HG02798 (cell line): ENCODE data around the gene SLCO2A1.
"Not testable (repeated sequence)": the region's sequence is repeated elsewhere in the genome, so short reads cannot be mapped to it uniquely, and the experiment has no call there.

Experiments
- ATAC-seq: cut with Tn5 transposase; IDR thresholded peaks from one replicate; pipeline ENCODE4 v1.9.1; 2021; ENCODE audit warnings: mild to moderate bottlenecking; ENCODE audit not compliant: unreplicated experiment, poor library complexity

The SLCO2A1 gene

GRCh38 chr3:134029734-134030378 is at the start of gene SLCO2A1:
SLCO2A1 (minus strand) TSS chr3:134029925; CDS start chr3:134029802, 123 bp downstream.
- no peak for ATAC-seq

GRCh38 chr3:134079111-134079547 is 49.4 kb upstream of the SLCO2A1 start:
- no peak for ATAC-seq

- no peak for ATAC-seq
Measured at GRCh38 chr3:134078169-134078831, 48.6 kb upstream of the SLCO2A1 start.

- no peak for ATAC-seq
Measured at GRCh38 chr3:134077649-134078161, 48.0 kb upstream of the SLCO2A1 start.

GRCh38 chr3:134076851-134077250 is 47.1 kb upstream of the SLCO2A1 start:
- ATAC-seq, result no peak

- no peak for ATAC-seq
Measured at GRCh38 chr3:134075846-134076245, 46.1 kb upstream of the SLCO2A1 start.

GRCh38 chr3:134075568-134075825 is 45.8 kb upstream of the SLCO2A1 start:
- no peak for ATAC-seq

- ATAC-seq, result no peak
Measured at GRCh38 chr3:134074790-134075567, 45.3 kb upstream of the SLCO2A1 start.

- ATAC-seq, result no peak
Measured at GRCh38 chr3:134074001-134074789, 44.5 kb upstream of the SLCO2A1 start.

- no peak for ATAC-seq
Measured at GRCh38 chr3:134073583-134073945, 43.8 kb upstream of the SLCO2A1 start.

GRCh38 chr3:134072881-134073582 is 43.3 kb upstream of the SLCO2A1 start:
- ATAC-seq, result no peak

- ATAC-seq, result not testable (repeated sequence)
Measured at GRCh38 chr3:134070281-134070680, 40.6 kb upstream of the SLCO2A1 start.

- no peak for ATAC-seq
Measured at GRCh38 chr3:134068429-134068828, 38.7 kb upstream of the SLCO2A1 start.

- ATAC-seq, result no peak
Measured at GRCh38 chr3:134067531-134068161, 37.9 kb upstream of the SLCO2A1 start.

- no peak for ATAC-seq
Measured at GRCh38 chr3:134066651-134067530, 37.2 kb upstream of the SLCO2A1 start.

GRCh38 chr3:134066158-134066541 is 36.4 kb upstream of the SLCO2A1 start:
- no peak for ATAC-seq

- ATAC-seq, result no peak
Measured at GRCh38 chr3:134065252-134066157, 35.8 kb upstream of the SLCO2A1 start.

GRCh38 chr3:134064081-134064480 is 34.4 kb upstream of the SLCO2A1 start:
- no peak for ATAC-seq
